ENCODE data around the gene APOL2.

DNA sequence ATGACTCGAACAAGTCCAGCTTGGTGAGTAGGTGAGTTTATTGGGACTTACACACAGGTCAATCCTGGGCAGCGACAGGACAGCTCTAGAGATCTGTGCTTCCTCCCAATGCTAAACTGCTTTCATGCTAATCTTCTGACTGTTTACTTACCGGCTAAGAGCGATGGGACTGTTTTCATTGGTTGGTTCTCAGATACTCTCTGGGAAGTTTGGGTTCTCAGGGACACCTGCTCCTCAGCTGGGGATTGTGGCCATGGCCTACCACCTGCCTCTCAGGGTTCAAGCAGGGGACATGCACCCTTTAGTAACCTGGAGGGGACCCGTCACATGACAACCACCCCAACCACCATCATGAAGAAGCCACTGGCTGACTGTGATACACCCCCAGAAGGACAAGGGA is 13.1 kb downstream of the APOL2 start:
- TF ChIP-seq, protein P1, sequence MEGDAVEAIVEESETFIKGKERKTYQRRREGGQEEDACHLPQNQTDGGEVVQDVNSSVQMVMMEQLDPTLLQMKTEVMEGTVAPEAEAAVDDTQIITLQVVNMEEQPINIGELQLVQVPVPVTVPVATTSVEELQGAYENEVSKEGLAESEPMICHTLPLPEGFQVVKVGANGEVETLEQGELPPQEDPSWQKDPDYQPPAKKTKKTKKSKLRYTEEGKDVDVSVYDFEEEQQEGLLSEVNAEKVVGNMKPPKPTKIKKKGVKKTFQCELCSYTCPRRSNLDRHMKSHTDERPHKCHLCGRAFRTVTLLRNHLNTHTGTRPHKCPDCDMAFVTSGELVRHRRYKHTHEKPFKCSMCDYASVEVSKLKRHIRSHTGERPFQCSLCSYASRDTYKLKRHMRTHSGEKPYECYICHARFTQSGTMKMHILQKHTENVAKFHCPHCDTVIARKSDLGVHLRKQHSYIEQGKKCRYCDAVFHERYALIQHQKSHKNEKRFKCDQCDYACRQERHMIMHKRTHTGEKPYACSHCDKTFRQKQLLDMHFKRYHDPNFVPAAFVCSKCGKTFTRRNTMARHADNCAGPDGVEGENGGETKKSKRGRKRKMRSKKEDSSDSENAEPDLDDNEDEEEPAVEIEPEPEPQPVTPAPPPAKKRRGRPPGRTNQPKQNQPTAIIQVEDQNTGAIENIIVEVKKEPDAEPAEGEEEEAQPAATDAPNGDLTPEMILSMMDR (IDR thresholded peaks at IDR 0.05) = no peak
- TF ChIP-seq EZH2phosphoT487 (IDR thresholded peaks at IDR 0.05) (no peak), EZH2 (IDR thresholded peaks at IDR 0.05) (no peak)

All from neural progenitor cell (in vitro differentiated cells).